OCI-LY1 (cell line): ENCODE results near the gene ZNF365.

Source experiments
- EZH2 ChIP-seq: fragments of 200-600 bp; sonication (generic), shearing (Covaris generic); IDR thresholded peaks from 2 replicates; pipeline ENCODE4 v1.8.0; 2017; ENCODE audit warnings: borderline replicate concordance, mixed run types, mild to moderate bottlenecking, antibody characterized with exemption, low read length, moderate library complexity, mixed read lengths
- TF ChIP-seq, protein P1 (sequence below): fragments of 200-600 bp; sonication (generic), shearing (Covaris generic); IDR thresholded peaks from 2 replicates; pipeline ENCODE4 v1.5.1; 2017; ENCODE audit warnings: mild to moderate bottlenecking, antibody characterized with exemption, low read length, moderate library complexity, mixed read lengths

DNA sequence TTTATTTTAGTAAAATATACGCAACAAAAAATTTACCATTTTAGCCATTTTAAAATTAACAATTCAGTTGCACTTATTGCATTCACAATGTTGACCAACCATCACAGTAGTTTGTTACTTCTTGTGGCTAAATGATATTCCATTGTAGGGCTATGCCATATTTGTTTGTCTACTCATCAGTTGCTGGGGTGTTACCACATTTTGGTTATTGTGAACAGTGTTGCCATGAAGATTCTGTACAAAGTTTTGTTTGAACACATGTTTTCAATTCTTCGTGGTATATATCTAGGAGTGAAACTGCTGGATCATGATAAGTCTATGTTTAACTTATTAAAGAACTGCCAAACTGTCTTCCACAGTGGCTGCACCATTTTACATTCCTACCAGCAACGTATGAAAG, 46.3 kb upstream of the ZNF365 start:
- TF ChIP-seq, protein P1, sequence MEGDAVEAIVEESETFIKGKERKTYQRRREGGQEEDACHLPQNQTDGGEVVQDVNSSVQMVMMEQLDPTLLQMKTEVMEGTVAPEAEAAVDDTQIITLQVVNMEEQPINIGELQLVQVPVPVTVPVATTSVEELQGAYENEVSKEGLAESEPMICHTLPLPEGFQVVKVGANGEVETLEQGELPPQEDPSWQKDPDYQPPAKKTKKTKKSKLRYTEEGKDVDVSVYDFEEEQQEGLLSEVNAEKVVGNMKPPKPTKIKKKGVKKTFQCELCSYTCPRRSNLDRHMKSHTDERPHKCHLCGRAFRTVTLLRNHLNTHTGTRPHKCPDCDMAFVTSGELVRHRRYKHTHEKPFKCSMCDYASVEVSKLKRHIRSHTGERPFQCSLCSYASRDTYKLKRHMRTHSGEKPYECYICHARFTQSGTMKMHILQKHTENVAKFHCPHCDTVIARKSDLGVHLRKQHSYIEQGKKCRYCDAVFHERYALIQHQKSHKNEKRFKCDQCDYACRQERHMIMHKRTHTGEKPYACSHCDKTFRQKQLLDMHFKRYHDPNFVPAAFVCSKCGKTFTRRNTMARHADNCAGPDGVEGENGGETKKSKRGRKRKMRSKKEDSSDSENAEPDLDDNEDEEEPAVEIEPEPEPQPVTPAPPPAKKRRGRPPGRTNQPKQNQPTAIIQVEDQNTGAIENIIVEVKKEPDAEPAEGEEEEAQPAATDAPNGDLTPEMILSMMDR, result no peak
- TF ChIP-seq EZH2, result no peak
